ENCODE data around the gene FOXP1.

GRCh38 chr3:71102111-71102983 lies 481.2 kb downstream of the FOXP1 start:
- TF ChIP-seq NRF1 (IDR thresholded peaks at IDR 0.05; ENCODE audit: low read depth, low read length) (no peak), ZNF274 (IDR thresholded peaks at IDR 0.05; ENCODE audit: borderline replicate concordance, extremely low read depth, low read length) (no peak), POLR2AphosphoS5 (IDR thresholded peaks at IDR 0.05; ENCODE audit: low read depth, low read length) (no peak)

All from H1 (cell line).